GM12801 (cell line): ENCODE results near the gene SIM1.

Experiments
- TF ChIP-seq, protein P1 (sequence below): IDR thresholded peaks from one replicate; pipeline ENCODE4 v1.5.1; 2011; ENCODE audit warnings: control low read depth; ENCODE audit not compliant: insufficient read length; ENCODE audit errors: extremely low read depth

Gene SIM1

DNA sequence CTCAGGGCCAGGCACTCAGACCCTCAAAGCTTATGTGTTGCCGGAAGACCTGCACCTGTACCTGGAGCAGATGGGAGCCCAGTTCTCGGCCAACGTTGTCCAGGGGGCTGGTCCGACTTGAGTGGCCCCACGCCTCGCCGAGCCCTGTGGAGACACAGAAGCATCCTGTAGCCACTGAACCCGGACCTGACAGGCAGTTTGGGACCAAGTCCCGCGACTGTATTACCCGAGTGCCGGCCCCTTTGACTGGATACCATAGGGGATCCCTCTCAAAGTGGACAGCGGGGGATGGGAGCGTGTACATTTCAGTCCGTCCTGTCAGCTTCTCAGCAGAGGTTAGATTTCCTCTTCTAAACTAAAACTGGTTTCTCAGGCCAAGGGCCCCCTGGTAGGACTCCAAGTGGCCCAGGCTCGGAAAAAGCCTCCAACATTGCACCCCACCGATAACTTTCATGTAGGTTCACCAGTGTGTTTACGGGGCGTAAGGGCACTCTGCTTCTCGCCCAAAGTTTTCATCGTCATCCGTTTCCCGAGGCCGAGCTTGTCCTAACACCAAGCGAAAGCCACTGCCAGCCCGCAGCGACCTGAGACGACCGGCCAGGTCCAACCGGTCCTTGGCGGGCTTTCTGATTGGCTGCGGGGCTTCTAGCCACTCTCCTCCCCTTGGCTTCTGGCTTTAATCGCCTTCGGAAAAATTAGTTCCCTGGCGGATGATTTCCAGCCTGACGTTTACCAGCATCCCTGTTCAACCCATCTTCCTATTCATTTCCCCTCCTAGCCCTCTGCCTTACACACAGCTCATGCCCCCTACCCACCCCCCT, 10.8 kb downstream of the SIM1 start:
- TF ChIP-seq, protein P1, sequence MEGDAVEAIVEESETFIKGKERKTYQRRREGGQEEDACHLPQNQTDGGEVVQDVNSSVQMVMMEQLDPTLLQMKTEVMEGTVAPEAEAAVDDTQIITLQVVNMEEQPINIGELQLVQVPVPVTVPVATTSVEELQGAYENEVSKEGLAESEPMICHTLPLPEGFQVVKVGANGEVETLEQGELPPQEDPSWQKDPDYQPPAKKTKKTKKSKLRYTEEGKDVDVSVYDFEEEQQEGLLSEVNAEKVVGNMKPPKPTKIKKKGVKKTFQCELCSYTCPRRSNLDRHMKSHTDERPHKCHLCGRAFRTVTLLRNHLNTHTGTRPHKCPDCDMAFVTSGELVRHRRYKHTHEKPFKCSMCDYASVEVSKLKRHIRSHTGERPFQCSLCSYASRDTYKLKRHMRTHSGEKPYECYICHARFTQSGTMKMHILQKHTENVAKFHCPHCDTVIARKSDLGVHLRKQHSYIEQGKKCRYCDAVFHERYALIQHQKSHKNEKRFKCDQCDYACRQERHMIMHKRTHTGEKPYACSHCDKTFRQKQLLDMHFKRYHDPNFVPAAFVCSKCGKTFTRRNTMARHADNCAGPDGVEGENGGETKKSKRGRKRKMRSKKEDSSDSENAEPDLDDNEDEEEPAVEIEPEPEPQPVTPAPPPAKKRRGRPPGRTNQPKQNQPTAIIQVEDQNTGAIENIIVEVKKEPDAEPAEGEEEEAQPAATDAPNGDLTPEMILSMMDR, result no peak

- TF ChIP-seq, protein P1, result no peak
Observed at GRCh38 chr6:100452998-100453397, 11.7 kb downstream of the SIM1 start.

GRCh38 chr6:100451577-100451976, 13.1 kb downstream of the SIM1 start:
- TF ChIP-seq, protein P1, result no peak

DNA sequence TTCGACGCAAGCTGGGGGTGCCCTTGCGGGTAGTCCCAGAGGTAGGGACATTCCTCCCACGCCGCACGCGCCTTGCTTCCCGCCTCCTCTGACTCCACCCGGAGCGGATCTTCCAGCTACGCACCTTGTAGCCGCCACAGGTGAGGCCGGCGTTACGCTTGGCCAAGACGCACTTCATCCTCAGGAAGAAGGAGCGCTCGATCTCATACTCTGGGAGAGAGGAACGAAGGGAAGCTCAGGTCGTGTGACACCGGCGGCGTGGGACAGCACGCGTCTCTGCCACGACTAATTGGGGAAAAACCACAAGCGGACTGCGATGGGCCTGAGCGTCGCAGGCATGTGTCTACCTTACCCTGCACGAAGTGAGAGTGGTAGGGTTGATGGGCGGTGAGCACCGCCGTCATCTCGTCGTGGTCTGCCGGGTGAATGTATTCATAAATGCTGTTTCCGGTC, 15.5 kb downstream of the SIM1 start:
- TF ChIP-seq, protein P1, result no peak

- TF ChIP-seq, protein P1, result no peak
Observed at GRCh38 chr6:100447900-100448748, 16.6 kb downstream of the SIM1 start.

GRCh38 chr6:100447081-100447899, 17.4 kb downstream of the SIM1 start:
- TF ChIP-seq, protein P1, result no peak
